Testis (tissue), 2 donors: ENCODE measurements around the gene POLR2E.

Experiments
- CTCF ChIP-seq, 3 experiments: fragments of 450-650 bp in 2 of 3; fragments of 200-600 bp in 1 of 3; sonication (generic) in 1 of 3; IDR thresholded peaks; one replicate each; pipeline ENCODE4 v1.5.1; 2016 to 2019; ENCODE audit warnings: antibody characterized with exemption in 3 of 3, mild to moderate bottlenecking in 2 of 3, moderate library complexity in 1 of 3
- POLR2A ChIP-seq: fragments of 450-650 bp; IDR thresholded peaks from one replicate; pipeline ENCODE4 v1.6.1; 2017; ENCODE audit warnings: antibody characterized with exemption, mild to moderate bottlenecking, moderate library complexity

GRCh38 chr19:1070576-1070930 lies 24.6 kb downstream of the POLR2E start:
- TF ChIP-seq CTCF (IDR thresholded peaks at IDR 0.05) (no peak), POLR2A (no peak)
